Activated CD4-positive, alpha-beta memory T cell treated with anti-CD3 and anti-CD28 coated beads, Interleukin-2, amount 10 ng/mL, durations not matched to agents 7 days and 5 days (primary cell): Measurements from ENCODE around the gene ANO9. TPM values are rescaled to one million over a fixed set of nuclear protein-coding genes. Genes with fewer than 3 reads are reported as not detected.
"Not testable (repeated sequence)": the region's sequence is repeated elsewhere in the genome, so short reads cannot be mapped to it uniquely, and the experiment has no call there.

Source experiments
- CTCF ChIA-PET: fragments of 350-600 bp; sonication (Branson Sonifier 250); formaldehyde crosslinking; loops from one replicate; lab custom pipeline; 2021; ENCODE audit warnings: antibody characterized with exemption, inconsistent platforms; lab: Charles Lee
- POLR2A ChIA-PET: fragments of 350-600 bp; sonication (Branson Sonifier 250); formaldehyde crosslinking; loops from one replicate; lab custom pipeline; 2021; ENCODE audit warnings: antibody characterized with exemption; lab: Charles Lee
- DNase-seq: peaks from one replicate; pipeline ENCODE4 v3.0.0-alpha.2; 2020
- H3K27ac Mint-ChIP-seq: one replicate; pipeline ENCODE4 v1.8.0; 2021; ENCODE audit warnings: mild to moderate bottlenecking, mixed read lengths
- H3K27me3 Mint-ChIP-seq: one replicate; pipeline ENCODE4 v1.8.0; 2021; ENCODE audit warnings: mixed read lengths
- H3K36me3 Mint-ChIP-seq: one replicate; pipeline ENCODE4 v1.8.0; 2021; ENCODE audit warnings: low read depth, mixed read lengths
- H3K4me1 Mint-ChIP-seq: one replicate; pipeline ENCODE4 v1.8.0; 2021; ENCODE audit warnings: mixed read lengths
- H3K4me3 Mint-ChIP-seq: one replicate; pipeline ENCODE4 v1.8.0; 2021; ENCODE audit warnings: mild to moderate bottlenecking, mixed read lengths
- H3K9me3 Mint-ChIP-seq: one replicate; pipeline ENCODE4 v1.8.0; 2021; ENCODE audit warnings: mixed read lengths
- total RNA-seq, 2 experiments: library from RNA; stranded (reverse); gene quantifications; one replicate each; pipeline ENCODE4 v1.2.3, GENCODE V29; 2021

The ANO9 gene
- total RNA-seq, 2 experiments from 2014 or later: 69.2 to 73.5 TPM

GRCh38 chr11:394034-394857 is 47.6 kb downstream of the ANO9 start, which contains the start of gene PKP3:
Gene PKP3 (plus strand): TSS chr11:394209. CDS start chr11:394293, 84 bp downstream.
- no peaks in the 10 kb centered on the region for H3K27me3 Mint-ChIP-seq
- ChIA-PET POLR2A (no interaction called here), CTCF (no interaction called here)
- H3K27ac Mint-ChIP-seq: no peak within 1 kb of the TSS
- peaks cover 3% of the 10 kb centered on the region for H3K9me3 Mint-ChIP-seq
- H3K4me1 Mint-ChIP-seq: peaks cover 4% of the 10 kb centered on the region
- no peak within 1 kb of the TSS for H3K4me3 Mint-ChIP-seq
- no peak for DNase-seq
- H3K36me3 Mint-ChIP-seq: no peaks in the 10 kb centered on the region

- Mint-ChIP-seq H3K27ac (no peak overlapping the region), H3K4me1 (peaks cover 4% of the 10 kb centered on the region), H3K9me3 (no peaks in the 10 kb centered on the region), H3K27me3 (no peaks in the 10 kb centered on the region), H3K36me3 (no peaks in the 10 kb centered on the region), H3K4me3 (no peak overlapping the region)
- CTCF ChIA-PET: no interaction called here
- POLR2A ChIA-PET: no interaction called here
- DNase-seq: no peak
These were observed 48.4 kb downstream of the ANO9 start for GRCh38 chr11:393219-394033.

GRCh38 chr11:392102-392777 is 49.6 kb downstream of the ANO9 start:
- Mint-ChIP-seq H3K27me3 (peaks cover 8% of the 10 kb centered on the region), H3K36me3 (no peaks in the 10 kb centered on the region), H3K9me3 (no peaks in the 10 kb centered on the region), H3K27ac (no peak overlapping the region), H3K4me3 (no peak overlapping the region), H3K4me1 (peaks cover 1% of the 10 kb centered on the region)
- no peak for DNase-seq
- POLR2A ChIA-PET: no interaction called here
- CTCF ChIA-PET: no interaction called here

- Mint-ChIP-seq H3K27ac (no peak overlapping the region), H3K4me3 (no peak overlapping the region), H3K27me3 (peaks cover 10% of the 10 kb centered on the region), H3K4me1 (peaks cover 1% of the 10 kb centered on the region), H3K36me3 (no peaks in the 10 kb centered on the region), H3K9me3 (peaks cover 6% of the 10 kb centered on the region)
- ChIA-PET CTCF (no interaction called here), POLR2A (no interaction called here)
- no peak for DNase-seq
These were observed 50.4 kb downstream of the ANO9 start for GRCh38 chr11:391117-392017.

- POLR2A ChIA-PET: no interaction called here
- peaks cover 1% of the 10 kb centered on the region for H3K4me1 Mint-ChIP-seq
- peaks cover 6% of the 10 kb centered on the region for H3K9me3 Mint-ChIP-seq
- H3K36me3 Mint-ChIP-seq: no peaks in the 10 kb centered on the region
- H3K4me3 Mint-ChIP-seq: no peak overlapping the region
- no peak for DNase-seq
- peaks cover 10% of the 10 kb centered on the region for H3K27me3 Mint-ChIP-seq
- H3K27ac Mint-ChIP-seq: no peak overlapping the region
- CTCF ChIA-PET: no interaction called here
These were observed 51.6 kb downstream of the ANO9 start for GRCh38 chr11:390175-390574.

- H3K4me1 Mint-ChIP-seq, H3K4me3 Mint-ChIP-seq, CTCF ChIA-PET, POLR2A ChIA-PET, H3K27me3 Mint-ChIP-seq, H3K27ac Mint-ChIP-seq, H3K36me3 Mint-ChIP-seq, DNase-seq, H3K9me3 Mint-ChIP-seq: not testable (repeated sequence)
These were observed 52.4 kb downstream of the ANO9 start for GRCh38 chr11:389369-389768.

- CTCF ChIA-PET: no interaction called here
- H3K36me3 Mint-ChIP-seq: no peaks in the 10 kb centered on the region
- peaks cover 6% of the 10 kb centered on the region for H3K9me3 Mint-ChIP-seq
- H3K4me3 Mint-ChIP-seq: no peak overlapping the region
- H3K4me1 Mint-ChIP-seq: no peaks in the 10 kb centered on the region
- POLR2A ChIA-PET: no interaction called here
- no peak for DNase-seq
- H3K27ac Mint-ChIP-seq: no peak overlapping the region
- peaks cover 13% of the 10 kb centered on the region for H3K27me3 Mint-ChIP-seq
These were observed 54.5 kb downstream of the ANO9 start for GRCh38 chr11:387193-387793.

- no peak for DNase-seq
- Mint-ChIP-seq H3K27me3 (peaks cover 17% of the 10 kb centered on the region), H3K4me1 (peaks cover 3% of the 10 kb centered on the region), H3K9me3 (peaks cover 6% of the 10 kb centered on the region), H3K36me3 (no peaks in the 10 kb centered on the region), H3K27ac (no peak overlapping the region), H3K4me3 (no peak overlapping the region)
- ChIA-PET CTCF (no interaction called here), POLR2A (no interaction called here)
These were observed 55.3 kb downstream of the ANO9 start for GRCh38 chr11:386483-386882.

GRCh38 chr11:385594-386351 is 56.0 kb downstream of the ANO9 start:
- POLR2A ChIA-PET: no interaction called here
- H3K27me3 Mint-ChIP-seq: peaks cover 17% of the 10 kb centered on the region
- no peaks in the 10 kb centered on the region for H3K36me3 Mint-ChIP-seq
- peaks cover 6% of the 10 kb centered on the region for H3K9me3 Mint-ChIP-seq
- H3K4me1 Mint-ChIP-seq: peaks cover 3% of the 10 kb centered on the region
- H3K4me3 Mint-ChIP-seq: no peak overlapping the region
- DNase-seq: no peak
- no peak overlapping the region for H3K27ac Mint-ChIP-seq
- CTCF ChIA-PET: no interaction called here

- H3K27me3 Mint-ChIP-seq: peaks cover 17% of the 10 kb centered on the region
- H3K27ac Mint-ChIP-seq: no peak overlapping the region
- ChIA-PET POLR2A (no interaction called here), CTCF (no interaction called here)
- peaks cover 6% of the 10 kb centered on the region for H3K9me3 Mint-ChIP-seq
- DNase-seq: no peak
- H3K4me1 Mint-ChIP-seq: peaks cover 3% of the 10 kb centered on the region
- no peak overlapping the region for H3K4me3 Mint-ChIP-seq
- no peaks in the 10 kb centered on the region for H3K36me3 Mint-ChIP-seq
These were observed 57.3 kb downstream of the ANO9 start for GRCh38 chr11:384511-384910.

GRCh38 chr11:383431-383830 is 58.4 kb downstream of the ANO9 start:
- peaks cover 3% of the 10 kb centered on the region for H3K4me1 Mint-ChIP-seq
- no peak overlapping the region for H3K4me3 Mint-ChIP-seq
- H3K27ac Mint-ChIP-seq: no peak overlapping the region
- H3K27me3 Mint-ChIP-seq: peaks cover 17% of the 10 kb centered on the region
- no peak for DNase-seq
- CTCF ChIA-PET: no interaction called here
- no peaks in the 10 kb centered on the region for H3K36me3 Mint-ChIP-seq
- POLR2A ChIA-PET: no interaction called here
- peaks cover 6% of the 10 kb centered on the region for H3K9me3 Mint-ChIP-seq
